ENCODE measurements around the gene SLC35G3. TPM values are rescaled to one million over a fixed set of nuclear protein-coding genes. Genes with fewer than 3 reads are reported as not detected.
"Not testable (repeated sequence)": the region's sequence is repeated elsewhere in the genome, so short reads cannot be mapped to it uniquely, and the experiment has no call there.

The SLC35G3 gene
- polyA plus RNA-seq, 3 donors, result not detected

GRCh38 chr17:35152421-35153140 is 41.6 kb downstream of the SLC35G3 start:
- Histone ChIP-seq H3K4me1 (ENCODE audit: control insufficient read depth in 1 of 2, insufficient read depth in 2 of 2, low read length in 2 of 2) (no peaks in the 10 kb centered on the region), H3K9ac (ENCODE audit: insufficient read depth, low read length, poor library complexity, severe bottlenecking) (no peak overlapping the region), H3K27ac (ENCODE audit: low read depth in 1 of 2, low read length in 2 of 2) (no peak overlapping the region), H3K4me3 (replicated peaks in 1 of 3; ENCODE audit: low read depth in 2 of 3, low read length in 3 of 3) (no peak overlapping the region), H3K27me3 (ENCODE audit: control insufficient read depth in 2 of 2, insufficient read depth in 2 of 2, low read length in 2 of 2) (no peaks in the 10 kb centered on the region), H3K9me3 (replicated peaks in 1 of 2; ENCODE audit: control insufficient read depth in 1 of 2, insufficient read depth in 1 of 2, low read length in 2 of 2) (no peaks in the 10 kb centered on the region), H3K36me3 (replicated peaks in 1 of 2; ENCODE audit: control insufficient read depth in 1 of 2, insufficient read depth in 2 of 2, low read length in 2 of 2) (no peaks in the 10 kb centered on the region), H2AFZ (ENCODE audit: insufficient read depth, low read depth, low read length, poor library complexity, severe bottlenecking) (no peak overlapping the region), H4K20me1 (ENCODE audit: insufficient read depth, low read length) (no peaks in the 10 kb centered on the region), H3K79me2 (ENCODE audit: insufficient read depth, low read length) (no peaks in the 10 kb centered on the region), H3K4me2 (replicated peaks; ENCODE audit: extremely low read depth, low read length, poor library complexity, severe bottlenecking) (no peak overlapping the region)
- Mint-ChIP-seq H3K36me3 (no peaks in the 10 kb centered on the region), H3K27ac (no peak overlapping the region), H3K27me3 (ENCODE audit: low read depth in 3 of 3) (peaks cover 5 to 10% (median 9%) of the 10 kb centered on the region in 3 donors), H3K4me3 (peak overlapping the region in 1 of 2 donors; percentile 39), H3K9me3 (peaks cover 0 to 3% (median 0%) of the 10 kb centered on the region in 7 donors), H3K4me1 (no peaks in the 10 kb centered on the region)
- intact Hi-C loops (cut with micrococcal nuclease), result no loop called here
- no peak for TF ChIP-seq CTCF (IDR thresholded peaks at IDR 0.05)
- no peak for DNase-seq
- WGBS (ENCODE audit: insufficient coverage), result 96% methylated on average over 6 of the region's 13 CpGs

GRCh38 chr17:35151080-35151479 is 43.1 kb downstream of the SLC35G3 start:
- intact Hi-C loops (cut with micrococcal nuclease), result not testable (repeated sequence)

More at GRCh38 chr17:35151080-35151479, 43.1 kb downstream of the SLC35G3 start:
- H3K27ac ChIP-seq (ENCODE audit: low read depth in 1 of 2, low read length in 2 of 2); H2AFZ ChIP-seq (ENCODE audit: insufficient read depth, low read depth, low read length, poor library complexity, severe bottlenecking); H3K9ac ChIP-seq (ENCODE audit: insufficient read depth, low read length, poor library complexity, severe bottlenecking); H4K20me1 ChIP-seq (ENCODE audit: insufficient read depth, low read length); H3K4me1 ChIP-seq (ENCODE audit: control insufficient read depth in 1 of 2, insufficient read depth in 2 of 2, low read length in 2 of 2); H3K4me3 Mint-ChIP-seq; DNase-seq; H3K4me1 Mint-ChIP-seq; H3K36me3 ChIP-seq (replicated peaks in 1 of 2; ENCODE audit: control insufficient read depth in 1 of 2, insufficient read depth in 2 of 2, low read length in 2 of 2); H3K4me3 ChIP-seq (replicated peaks in 1 of 3; ENCODE audit: low read depth in 2 of 3, low read length in 3 of 3); H3K27me3 ChIP-seq (ENCODE audit: control insufficient read depth in 2 of 2, insufficient read depth in 2 of 2, low read length in 2 of 2); H3K4me2 ChIP-seq (replicated peaks; ENCODE audit: extremely low read depth, low read length, poor library complexity, severe bottlenecking); H3K9me3 ChIP-seq (replicated peaks in 1 of 2; ENCODE audit: control insufficient read depth in 1 of 2, insufficient read depth in 1 of 2, low read length in 2 of 2); H3K36me3 Mint-ChIP-seq; H3K9me3 Mint-ChIP-seq; H3K79me2 ChIP-seq (ENCODE audit: insufficient read depth, low read length): not testable (repeated sequence)
- H3K27ac Mint-ChIP-seq, result peak overlapping the region in 1 of 7 donors; percentile 16
- H3K27me3 Mint-ChIP-seq (ENCODE audit: low read depth in 3 of 3), result peaks cover 5 to 11% (median 9%) of the 10 kb centered on the region in 3 donors
- 97% methylated on average over 28 of the region's 29 CpGs for WGBS (ENCODE audit: insufficient coverage)
